HG03060 (cell line): ENCODE measurements around the gene SPANXA1.
"Not testable (repeated sequence)": the region's sequence is repeated elsewhere in the genome, so short reads cannot be mapped to it uniquely, and the experiment has no call there.

ENCODE experiments used
- ATAC-seq: cut with Tn5 transposase; IDR thresholded peaks from one replicate; pipeline ENCODE4 v1.9.1; 2021; ENCODE audit warnings: low read depth, moderate number of reproducible peaks; ENCODE audit not compliant: unreplicated experiment

Gene SPANXA1, protein sequence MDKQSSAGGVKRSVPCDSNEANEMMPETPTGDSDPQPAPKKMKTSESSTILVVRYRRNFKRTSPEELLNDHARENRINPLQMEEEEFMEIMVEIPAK

DNA sequence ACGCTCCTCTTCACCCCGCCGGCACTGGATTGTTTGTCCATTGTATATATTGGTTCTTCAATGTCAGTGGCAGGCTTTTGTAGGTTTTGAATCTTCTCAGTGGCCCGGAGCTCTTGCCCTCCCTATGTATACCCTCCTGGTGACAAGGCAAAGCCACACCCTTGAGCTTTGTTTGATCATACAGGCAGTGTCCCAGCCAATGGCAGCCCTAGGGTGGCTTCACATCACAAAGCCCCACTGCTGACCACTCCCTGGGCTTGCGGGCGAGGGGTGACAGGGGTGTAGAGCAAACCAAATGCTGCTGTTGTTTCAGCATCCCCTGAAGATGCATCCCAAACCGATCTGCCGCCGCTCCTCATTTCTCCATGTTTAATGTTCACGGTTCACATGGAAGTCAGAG, at the start of gene SPANXA1:
Gene SPANXA1, minus strand, starts transcription at position 101 of the 400 bp plus-strand sequence. Its CDS starts 60 bp downstream, at position 41.
- not testable (repeated sequence) for ATAC-seq

DNA sequence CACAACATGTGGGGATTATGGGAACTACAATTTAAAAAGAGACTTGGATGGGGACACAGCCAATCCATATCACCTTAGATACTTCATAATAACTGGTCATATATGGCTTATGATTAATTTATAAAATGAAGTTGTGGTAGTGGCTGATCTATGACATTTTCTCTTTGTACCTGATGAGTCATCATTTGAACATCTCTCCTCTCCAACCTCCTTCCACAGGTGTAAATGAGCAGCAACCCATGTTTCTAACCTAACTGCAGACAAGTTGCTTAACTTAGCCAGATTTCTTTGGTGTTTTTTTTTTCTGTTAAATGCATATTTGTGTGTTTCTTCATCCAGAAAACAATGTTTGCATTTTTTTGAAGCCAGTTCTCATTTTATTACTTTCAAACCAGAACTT, 47.6 kb upstream of the SPANXA1 start:
- ATAC-seq: no peak

DNA sequence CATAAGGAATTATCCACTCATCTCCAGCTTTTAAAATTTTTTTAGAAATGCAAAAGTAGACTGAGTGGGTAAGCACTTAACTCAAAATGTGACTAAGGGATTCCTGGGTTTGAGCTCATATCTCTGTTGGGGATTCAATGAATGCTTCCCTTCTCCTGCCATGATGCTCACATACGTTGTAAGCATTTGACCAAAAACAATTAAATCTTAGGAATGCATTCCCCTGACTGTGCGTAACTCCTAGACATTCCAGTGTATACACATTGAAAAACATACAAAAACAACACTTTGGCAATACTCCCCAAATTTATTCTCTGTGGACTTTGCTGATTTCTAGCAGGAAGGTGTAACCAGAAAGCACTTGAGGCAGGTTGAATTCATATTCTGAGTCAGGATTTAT, 34.8 kb upstream of the SPANXA1 start:
- no peak for ATAC-seq

DNA sequence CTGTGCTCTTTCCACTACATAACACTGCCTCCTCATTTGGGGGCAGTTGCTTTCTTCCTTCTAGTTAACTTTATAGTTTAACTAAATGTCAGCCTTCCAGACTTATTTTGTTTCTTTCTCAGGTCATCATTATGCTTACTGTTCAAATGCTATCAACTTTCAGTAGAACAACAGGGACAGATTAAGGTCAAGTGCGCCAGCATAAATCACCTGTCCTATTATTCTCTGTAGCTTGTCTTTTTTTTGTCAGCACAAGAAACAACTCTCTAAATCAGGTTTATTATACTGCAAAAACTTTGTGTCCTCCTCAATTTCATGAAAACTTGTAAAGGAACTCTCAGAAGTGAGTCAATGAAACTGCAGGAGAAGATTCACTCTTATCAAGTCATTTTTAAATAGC, 24.6 kb upstream of the SPANXA1 start:
- no peak for ATAC-seq

DNA sequence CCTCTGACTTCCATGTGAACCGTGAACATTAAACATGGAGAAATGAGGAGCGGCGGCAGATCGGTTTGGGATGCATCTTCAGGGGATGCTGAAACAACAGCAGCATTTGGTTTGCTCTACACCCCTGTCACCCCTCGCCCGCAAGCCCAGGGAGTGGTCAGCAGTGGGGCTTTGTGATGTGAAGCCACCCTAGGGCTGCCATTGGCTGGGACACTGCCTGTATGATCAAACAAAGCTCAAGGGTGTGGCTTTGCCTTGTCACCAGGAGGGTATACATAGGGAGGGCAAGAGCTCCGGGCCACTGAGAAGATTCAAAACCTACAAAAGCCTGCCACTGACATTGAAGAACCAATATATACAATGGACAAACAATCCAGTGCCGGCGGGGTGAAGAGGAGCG, 4.9 kb upstream of the SPANXA1 start, which contains the start of gene SPANXA2:
Gene SPANXA2, plus strand, starts transcription at position 301 of the 400 bp plus-strand sequence. Its CDS starts 60 bp downstream, at position 361.
- not testable (repeated sequence) for ATAC-seq

DNA sequence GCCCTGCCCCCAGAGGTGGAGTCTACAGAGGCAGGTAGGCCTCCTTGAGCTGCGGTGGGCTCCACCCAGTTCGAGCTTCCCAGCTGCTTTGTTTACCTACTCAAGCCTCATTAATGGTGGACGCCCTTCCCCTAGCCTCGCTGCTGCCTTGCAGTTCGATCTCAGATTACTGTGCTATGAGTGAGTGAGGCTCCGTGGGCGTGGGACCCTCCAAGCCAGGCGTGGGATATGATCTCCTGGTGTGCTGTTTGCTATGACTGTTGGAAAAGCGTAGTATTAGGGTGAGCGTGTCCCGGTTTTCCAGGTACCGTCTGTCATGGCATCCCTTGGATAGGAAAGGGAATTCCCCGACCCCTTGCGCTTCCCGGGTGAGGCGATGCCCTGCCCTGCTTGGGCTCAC, 42.0 kb downstream of the SPANXA1 start:
- ATAC-seq: not testable (repeated sequence)
